ENCODE measurements around the gene NAPEPLD.
"Not testable (repeated sequence)": the region's sequence is repeated elsewhere in the genome, so short reads cannot be mapped to it uniquely, and the experiment has no call there.

NAPEPLD gene

GRCh38 chr7:103059471-103059870 is 89.4 kb downstream of the NAPEPLD start:
- ChIA-PET CTCF (no interaction called here), POLR2A (no interaction called here)
- no peak for DNase-seq (ENCODE audit: extremely low spot score)
- TF ChIP-seq SUZ12 (IDR thresholded peaks at IDR 0.05) (no peak), FOXM1 (IDR thresholded peaks at IDR 0.05; ENCODE audit: borderline replicate concordance) (no peak), ARNT (IDR thresholded peaks at IDR 0.05) (no peak), TARDBP (IDR thresholded peaks at IDR 0.05) (no peak), ELF4 (IDR thresholded peaks at IDR 0.05) (no peak), SP1 (IDR thresholded peaks at IDR 0.05) (no peak), PKNOX1 (IDR thresholded peaks at IDR 0.05) (no peak), BHLHE40 (IDR thresholded peaks at IDR 0.05; ENCODE audit: borderline replicate concordance) (no peak), LEF1 (IDR thresholded peaks at IDR 0.05; ENCODE audit: borderline replicate concordance) (no peak), FOXA1 (IDR thresholded peaks at IDR 0.05) (no peak), FOXK2 (IDR thresholded peaks at IDR 0.05) (no peak)

- DNase-seq (ENCODE audit: extremely low spot score), result no peak
- CTCF ChIA-PET, result no interaction called here
- TF ChIP-seq FOXM1 (IDR thresholded peaks at IDR 0.05; ENCODE audit: borderline replicate concordance) (no peak), CTBP1 (IDR thresholded peaks at IDR 0.05; ENCODE audit: borderline replicate concordance) (no peak), ELF4 (IDR thresholded peaks at IDR 0.05) (no peak), SUZ12 (IDR thresholded peaks at IDR 0.05) (no peak), SP1 (IDR thresholded peaks at IDR 0.05) (no peak), HDGF (IDR thresholded peaks at IDR 0.05; ENCODE audit: borderline replicate concordance) (no peak), ZNF384 (IDR thresholded peaks at IDR 0.05) (no peak), BHLHE40 (IDR thresholded peaks at IDR 0.05; ENCODE audit: borderline replicate concordance) (no peak), ARNT (IDR thresholded peaks at IDR 0.05) (no peak), LEF1 (IDR thresholded peaks at IDR 0.05; ENCODE audit: borderline replicate concordance) (no peak), PKNOX1 (IDR thresholded peaks at IDR 0.05) (no peak), FOXK2 (IDR thresholded peaks at IDR 0.05) (no peak), NFRKB (IDR thresholded peaks at IDR 0.05) (no peak), L3MBTL2 (conservative IDR thresholded peaks at IDR 0.05) (no peak), TARDBP (IDR thresholded peaks at IDR 0.05) (no peak), FOXA1 (IDR thresholded peaks at IDR 0.05) (no peak)
- POLR2A ChIA-PET, result no interaction called here
Measured at GRCh38 chr7:103058122-103058521, 90.8 kb downstream of the NAPEPLD start.

- CTCF ChIA-PET; POLR2A ChIA-PET; DNase-seq (ENCODE audit: extremely low spot score): not testable (repeated sequence)
Measured at GRCh38 chr7:103056006-103056405, 92.9 kb downstream of the NAPEPLD start.

GRCh38 chr7:103051519-103051918 is 97.4 kb downstream of the NAPEPLD start:
- CTCF ChIA-PET, result no interaction called here
- POLR2A ChIA-PET, result no interaction called here
- no peak for DNase-seq (ENCODE audit: extremely low spot score)
- TF ChIP-seq NFRKB (IDR thresholded peaks at IDR 0.05) (no peak), TARDBP (IDR thresholded peaks at IDR 0.05) (no peak), CTBP1 (IDR thresholded peaks at IDR 0.05; ENCODE audit: borderline replicate concordance) (no peak), ARNT (IDR thresholded peaks at IDR 0.05) (no peak), PKNOX1 (IDR thresholded peaks at IDR 0.05) (no peak), FOXA1 (IDR thresholded peaks at IDR 0.05) (no peak), SP1 (IDR thresholded peaks at IDR 0.05) (no peak), LEF1 (IDR thresholded peaks at IDR 0.05; ENCODE audit: borderline replicate concordance) (no peak), FOXK2 (IDR thresholded peaks at IDR 0.05) (no peak), BHLHE40 (IDR thresholded peaks at IDR 0.05; ENCODE audit: borderline replicate concordance) (no peak), HDGF (IDR thresholded peaks at IDR 0.05; ENCODE audit: borderline replicate concordance) (no peak), SUZ12 (IDR thresholded peaks at IDR 0.05) (no peak), L3MBTL2 (conservative IDR thresholded peaks at IDR 0.05) (no peak), ELF4 (IDR thresholded peaks at IDR 0.05) (no peak), ZNF384 (IDR thresholded peaks at IDR 0.05) (no peak)

Data from HEK293T (cell line).